Activated T-cell treated with anti-CD3 and anti-CD28 coated beads, Interleukin-2, amount 50 U/mL, for 72 hours (primary cell): Measurements from ENCODE around the gene TUB. TPM values are rescaled to one million over a fixed set of nuclear protein-coding genes. Genes with fewer than 3 reads are reported as not detected.

Experiments used
- ATAC-seq, 2 donors: fragments of 150-1000 bp; cut with Tn5 transposase; replicated peaks in 1 of 2; 2 replicates each; pipeline ENCODE4 v1.10.0; 2021; ENCODE audit warnings: moderate library complexity in 2 of 2, mild to moderate bottlenecking in 1 of 2
- DNase-seq, 2 donors: peaks; one replicate each; pipeline ENCODE4 v3.0.0; 2021 to 2022; ENCODE audit warnings: mixed read lengths in 1 of 2
- H3K27ac Mint-ChIP-seq: one replicate; pipeline ENCODE4 v1.8.0; 2022; ENCODE audit warnings: mild to moderate bottlenecking, moderate library complexity, mixed read lengths
- H3K27me3 Mint-ChIP-seq: one replicate; pipeline ENCODE4 v1.8.0; 2022; ENCODE audit warnings: low read depth, mixed read lengths
- H3K36me3 Mint-ChIP-seq, 2 donors: one replicate each; pipeline ENCODE4 v1.8.0; 2022; ENCODE audit warnings: mixed read lengths in 2 of 2, mild to moderate bottlenecking in 1 of 2; ENCODE audit not compliant: insufficient read depth in 2 of 2
- H3K4me1 Mint-ChIP-seq: one replicate; pipeline ENCODE4 v1.8.0; 2022; ENCODE audit warnings: low read depth, mixed read lengths
- H3K4me3 Mint-ChIP-seq, 2 donors: one replicate each; pipeline ENCODE4 v1.8.0; 2022; ENCODE audit warnings: mild to moderate bottlenecking in 2 of 2, mixed read lengths in 2 of 2, moderate library complexity in 2 of 2
- H3K9me3 Mint-ChIP-seq, 2 donors: one replicate each; pipeline ENCODE4 v1.8.0; 2022; ENCODE audit warnings: mixed read lengths in 2 of 2
- total RNA-seq, 2 donors: library from RNA; stranded (reverse); gene quantifications; one replicate each; pipeline ENCODE4 v1.2.3, GENCODE V29; 2022

The TUB gene
- total RNA-seq, 2 donors from 2014 or later = 0.10 to 0.32 TPM

GRCh38 chr11:8095371-8095770 lies 14.4 kb downstream of the TUB start:
- DNase-seq (no peak), ATAC-seq (no peak)
- Mint-ChIP-seq H3K36me3 (no peaks in the 10 kb centered on the region), H3K27ac (no peak overlapping the region), H3K9me3 (no peaks in the 10 kb centered on the region), H3K27me3 (no peaks in the 10 kb centered on the region), H3K4me3 (no peak overlapping the region), H3K4me1 (no peaks in the 10 kb centered on the region)

DNA sequence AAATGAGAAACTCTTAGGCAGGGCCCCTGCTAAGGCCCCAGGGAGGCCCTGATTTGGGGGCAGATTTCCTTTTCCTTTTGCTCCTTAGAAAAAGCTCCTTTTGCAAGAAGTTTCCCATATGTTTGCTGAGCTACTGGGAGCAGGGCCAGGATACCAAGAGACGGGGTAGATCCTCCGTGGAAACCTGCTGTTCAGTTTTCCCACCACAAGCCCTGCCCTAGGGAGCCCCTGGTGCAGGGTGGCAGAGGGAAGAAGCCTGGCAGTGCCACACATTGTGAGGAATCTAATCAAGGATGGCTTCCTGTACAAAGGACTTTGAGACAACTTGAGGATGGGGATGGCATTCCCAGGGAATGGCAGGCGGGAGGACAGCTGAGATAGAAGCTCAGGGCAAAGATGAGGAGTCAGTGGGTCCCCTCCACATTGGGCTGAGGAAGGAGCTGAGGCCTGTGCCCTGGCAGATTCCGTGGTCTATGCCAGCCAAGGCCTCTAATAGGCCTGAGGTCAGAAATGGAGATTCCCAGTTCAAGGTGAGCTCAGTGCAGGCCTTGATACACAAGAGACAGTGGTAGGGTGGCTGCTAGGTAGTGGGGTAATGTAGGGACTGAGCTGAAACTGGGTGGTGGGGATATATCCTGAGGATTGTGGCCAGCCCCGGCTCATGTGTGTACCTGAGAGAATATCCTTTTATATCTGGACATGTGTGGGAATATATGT lies 15.0 kb downstream of the TUB start:
- Mint-ChIP-seq H3K4me1 (no peaks in the 10 kb centered on the region), H3K4me3 (no peak overlapping the region), H3K27me3 (no peaks in the 10 kb centered on the region), H3K36me3 (no peaks in the 10 kb centered on the region), H3K27ac (no peak overlapping the region), H3K9me3 (no peaks in the 10 kb centered on the region)
- no peak for DNase-seq
- ATAC-seq = no peak

DNA sequence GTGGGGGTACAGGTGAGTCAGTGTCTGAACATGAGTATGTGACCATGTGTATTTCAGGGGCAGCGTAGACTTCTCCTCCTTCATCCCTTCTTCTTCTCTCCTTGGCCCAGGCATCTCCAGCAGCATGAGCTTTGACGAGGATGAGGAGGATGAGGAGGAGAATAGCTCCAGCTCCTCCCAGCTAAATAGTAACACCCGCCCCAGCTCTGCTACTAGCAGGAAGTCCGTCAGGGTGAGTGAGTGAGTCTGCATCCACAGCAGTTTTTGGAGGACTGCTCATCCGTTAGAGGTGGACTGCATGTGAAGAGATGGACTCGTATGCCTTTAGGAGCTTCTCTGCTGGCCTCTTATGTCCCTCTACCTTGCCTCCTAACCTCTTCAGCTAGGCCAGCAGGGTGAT lies 15.6 kb downstream of the TUB start:
- H3K27me3 Mint-ChIP-seq = no peaks in the 10 kb centered on the region
- no peak overlapping the region for H3K27ac Mint-ChIP-seq
- ATAC-seq (no peak), DNase-seq (no peak)
- H3K9me3 Mint-ChIP-seq = no peaks in the 10 kb centered on the region
- H3K4me1 Mint-ChIP-seq = no peaks in the 10 kb centered on the region
- no peaks in the 10 kb centered on the region for H3K36me3 Mint-ChIP-seq
- H3K4me3 Mint-ChIP-seq = no peak overlapping the region

GRCh38 chr11:8097062-8097461 lies 16.1 kb downstream of the TUB start:
- Mint-ChIP-seq H3K27me3 (no peaks in the 10 kb centered on the region), H3K4me3 (no peak overlapping the region), H3K36me3 (no peaks in the 10 kb centered on the region), H3K4me1 (no peaks in the 10 kb centered on the region), H3K27ac (no peak overlapping the region), H3K9me3 (no peaks in the 10 kb centered on the region)
- no peak for ATAC-seq
- DNase-seq = no peak

GRCh38 chr11:8097468-8097867 lies 16.5 kb downstream of the TUB start:
- H3K36me3 Mint-ChIP-seq = no peaks in the 10 kb centered on the region
- DNase-seq = no peak
- H3K27ac Mint-ChIP-seq = no peak overlapping the region
- no peak for ATAC-seq
- no peaks in the 10 kb centered on the region for H3K9me3 Mint-ChIP-seq
- H3K4me3 Mint-ChIP-seq = no peak overlapping the region
- H3K4me1 Mint-ChIP-seq = no peaks in the 10 kb centered on the region
- no peaks in the 10 kb centered on the region for H3K27me3 Mint-ChIP-seq

GRCh38 chr11:8097926-8098325 lies 16.9 kb downstream of the TUB start:
- H3K9me3 Mint-ChIP-seq = no peaks in the 10 kb centered on the region
- H3K36me3 Mint-ChIP-seq = no peaks in the 10 kb centered on the region
- H3K4me1 Mint-ChIP-seq = no peaks in the 10 kb centered on the region
- no peaks in the 10 kb centered on the region for H3K27me3 Mint-ChIP-seq
- H3K4me3 Mint-ChIP-seq = no peak overlapping the region
- H3K27ac Mint-ChIP-seq = no peak overlapping the region
- no peak for DNase-seq
- no peak for ATAC-seq

- Mint-ChIP-seq H3K9me3 (no peaks in the 10 kb centered on the region), H3K4me3 (no peak overlapping the region), H3K27ac (no peak overlapping the region), H3K27me3 (no peaks in the 10 kb centered on the region), H3K4me1 (no peaks in the 10 kb centered on the region), H3K36me3 (no peaks in the 10 kb centered on the region)
- ATAC-seq (no peak), DNase-seq (no peak)
Observed at GRCh38 chr11:8098361-8098760, 17.4 kb downstream of the TUB start.

- DNase-seq (no peak), ATAC-seq (no peak)
- Mint-ChIP-seq H3K36me3 (no peaks in the 10 kb centered on the region), H3K4me3 (no peak overlapping the region), H3K9me3 (no peaks in the 10 kb centered on the region), H3K27ac (no peak overlapping the region), H3K4me1 (no peaks in the 10 kb centered on the region), H3K27me3 (no peaks in the 10 kb centered on the region)
Observed at GRCh38 chr11:8098879-8099278, 17.9 kb downstream of the TUB start.

DNA sequence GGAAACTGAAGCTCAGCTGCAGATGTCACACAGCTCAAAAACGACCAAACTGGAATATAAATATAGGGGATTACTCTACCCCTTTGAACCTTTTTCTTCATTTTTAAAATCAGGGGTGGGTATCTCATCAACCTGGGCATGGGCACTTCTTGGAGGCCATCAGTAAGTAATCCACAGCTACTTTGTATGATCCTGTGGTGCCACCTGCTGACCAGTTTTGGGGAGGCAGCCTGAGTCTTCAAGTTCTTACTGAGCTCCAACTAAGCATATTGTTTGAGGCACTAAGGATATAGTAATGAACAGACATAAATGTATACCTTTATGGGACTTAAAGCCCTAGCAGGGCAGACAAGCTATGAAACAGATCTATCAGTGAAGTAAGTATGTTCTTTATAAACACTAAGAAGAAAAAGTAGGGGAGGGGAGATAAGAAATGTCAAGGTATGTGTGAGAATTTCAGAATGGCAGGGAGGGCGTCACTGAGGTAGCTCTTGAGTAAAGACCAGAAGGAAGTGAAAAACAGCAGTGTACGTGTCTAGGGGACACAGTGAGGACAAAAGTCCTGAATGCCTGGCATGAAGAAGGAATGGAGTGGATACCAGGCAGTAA lies 18.4 kb downstream of the TUB start:
- DNase-seq (peak; percentile 65 to 71), ATAC-seq (peak; percentile 65 to 66)
- Mint-ChIP-seq H3K4me1 (no peaks in the 10 kb centered on the region), H3K27ac (no peak overlapping the region), H3K36me3 (no peaks in the 10 kb centered on the region), H3K27me3 (no peaks in the 10 kb centered on the region), H3K9me3 (no peaks in the 10 kb centered on the region), H3K4me3 (no peak overlapping the region)

- Mint-ChIP-seq H3K9me3 (no peaks in the 10 kb centered on the region), H3K27me3 (no peaks in the 10 kb centered on the region), H3K36me3 (no peaks in the 10 kb centered on the region), H3K4me1 (no peaks in the 10 kb centered on the region), H3K27ac (no peak overlapping the region), H3K4me3 (no peak overlapping the region)
- no peak for ATAC-seq
- DNase-seq = no peak
Observed at GRCh38 chr11:8100158-8100557, 19.1 kb downstream of the TUB start.

DNA sequence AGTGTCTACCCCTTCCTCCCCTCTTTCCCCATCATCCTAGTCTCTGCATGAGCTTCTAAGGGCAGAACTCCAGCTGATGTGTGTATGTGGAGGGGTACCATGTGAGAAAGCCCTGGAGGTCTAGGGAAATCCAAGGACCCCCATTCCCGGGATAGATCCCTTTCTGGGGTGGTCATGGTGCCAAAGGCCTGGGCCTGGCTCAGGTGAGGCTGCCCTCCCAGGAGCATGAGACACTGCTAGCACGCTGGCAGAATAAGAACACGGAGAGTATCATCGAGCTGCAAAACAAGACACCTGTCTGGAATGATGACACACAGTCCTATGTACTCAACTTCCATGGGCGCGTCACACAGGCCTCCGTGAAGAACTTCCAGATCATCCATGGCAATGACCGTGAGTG lies 19.6 kb downstream of the TUB start:
- no peak for ATAC-seq
- Mint-ChIP-seq H3K9me3 (no peaks in the 10 kb centered on the region), H3K36me3 (no peaks in the 10 kb centered on the region), H3K4me1 (no peaks in the 10 kb centered on the region), H3K4me3 (no peak overlapping the region), H3K27ac (no peak overlapping the region), H3K27me3 (no peaks in the 10 kb centered on the region)
- DNase-seq = no peak

GRCh38 chr11:8101421-8101820 lies 20.4 kb downstream of the TUB start:
- H3K9me3 Mint-ChIP-seq = no peaks in the 10 kb centered on the region
- H3K4me1 Mint-ChIP-seq = no peaks in the 10 kb centered on the region
- ATAC-seq (no peak), DNase-seq (no peak)
- H3K27ac Mint-ChIP-seq = no peak overlapping the region
- H3K36me3 Mint-ChIP-seq = no peaks in the 10 kb centered on the region
- no peaks in the 10 kb centered on the region for H3K27me3 Mint-ChIP-seq
- H3K4me3 Mint-ChIP-seq = no peak overlapping the region

DNA sequence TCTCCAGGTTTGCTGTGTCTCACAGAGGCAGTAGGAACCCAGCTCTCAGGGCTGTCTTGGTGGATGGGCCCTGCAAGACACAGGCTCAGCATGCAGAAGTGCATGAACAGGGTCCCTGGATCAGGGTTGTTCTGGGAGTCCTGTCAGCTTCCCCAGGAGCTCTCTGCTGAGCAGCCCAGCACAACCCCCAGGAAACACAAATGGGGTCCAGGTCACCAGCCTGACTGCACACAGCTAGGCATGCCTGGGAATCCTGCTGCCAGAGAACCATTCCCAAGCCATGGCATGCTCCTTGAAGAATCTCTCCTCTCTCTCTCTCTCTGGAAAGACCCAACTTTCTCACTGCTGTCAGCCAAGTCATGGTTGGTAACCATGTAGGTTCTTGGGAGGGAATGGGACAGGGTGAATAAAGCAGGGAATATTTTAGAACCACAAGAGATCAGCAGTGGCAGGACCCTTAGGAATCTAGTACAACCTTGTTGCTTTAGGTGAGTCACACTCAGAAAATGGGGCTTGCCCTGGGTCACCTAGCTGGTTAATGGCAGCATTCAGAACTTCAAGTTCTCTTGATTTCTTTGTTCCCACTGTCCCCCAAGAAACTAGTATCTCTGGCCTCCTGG lies 21.4 kb downstream of the TUB start:
- no peak for DNase-seq
- Mint-ChIP-seq H3K36me3 (no peaks in the 10 kb centered on the region), H3K27me3 (no peaks in the 10 kb centered on the region), H3K4me1 (no peaks in the 10 kb centered on the region), H3K4me3 (no peak overlapping the region), H3K27ac (no peak overlapping the region), H3K9me3 (no peaks in the 10 kb centered on the region)
- ATAC-seq = no peak

DNA sequence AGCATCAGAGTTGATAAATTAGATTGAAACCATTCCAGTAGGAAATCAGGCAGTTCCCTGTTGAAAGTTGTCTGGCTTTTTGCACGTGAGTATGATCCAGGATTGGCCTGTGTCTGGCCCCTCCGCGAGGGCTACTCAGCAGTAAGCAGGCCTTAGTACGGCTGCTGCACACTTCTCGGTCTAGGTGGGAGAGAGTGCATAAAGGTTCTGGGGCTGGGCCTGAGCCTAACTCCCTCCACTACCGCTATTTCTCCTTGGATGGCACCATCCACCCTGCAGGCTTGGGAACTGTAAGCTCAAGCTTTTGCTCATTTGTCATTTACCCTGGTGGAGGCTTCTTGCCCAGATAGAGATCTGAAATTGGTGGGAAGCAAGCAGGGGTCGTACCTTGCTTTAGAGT lies 22.0 kb downstream of the TUB start:
- H3K27me3 Mint-ChIP-seq = no peaks in the 10 kb centered on the region
- no peaks in the 10 kb centered on the region for H3K4me1 Mint-ChIP-seq
- H3K36me3 Mint-ChIP-seq = no peaks in the 10 kb centered on the region
- ATAC-seq (no peak), DNase-seq (no peak)
- no peak overlapping the region for H3K27ac Mint-ChIP-seq
- H3K4me3 Mint-ChIP-seq = no peak overlapping the region
- no peaks in the 10 kb centered on the region for H3K9me3 Mint-ChIP-seq
